ENCODE data around the gene LMBRD2.

The LMBRD2 gene

DNA sequence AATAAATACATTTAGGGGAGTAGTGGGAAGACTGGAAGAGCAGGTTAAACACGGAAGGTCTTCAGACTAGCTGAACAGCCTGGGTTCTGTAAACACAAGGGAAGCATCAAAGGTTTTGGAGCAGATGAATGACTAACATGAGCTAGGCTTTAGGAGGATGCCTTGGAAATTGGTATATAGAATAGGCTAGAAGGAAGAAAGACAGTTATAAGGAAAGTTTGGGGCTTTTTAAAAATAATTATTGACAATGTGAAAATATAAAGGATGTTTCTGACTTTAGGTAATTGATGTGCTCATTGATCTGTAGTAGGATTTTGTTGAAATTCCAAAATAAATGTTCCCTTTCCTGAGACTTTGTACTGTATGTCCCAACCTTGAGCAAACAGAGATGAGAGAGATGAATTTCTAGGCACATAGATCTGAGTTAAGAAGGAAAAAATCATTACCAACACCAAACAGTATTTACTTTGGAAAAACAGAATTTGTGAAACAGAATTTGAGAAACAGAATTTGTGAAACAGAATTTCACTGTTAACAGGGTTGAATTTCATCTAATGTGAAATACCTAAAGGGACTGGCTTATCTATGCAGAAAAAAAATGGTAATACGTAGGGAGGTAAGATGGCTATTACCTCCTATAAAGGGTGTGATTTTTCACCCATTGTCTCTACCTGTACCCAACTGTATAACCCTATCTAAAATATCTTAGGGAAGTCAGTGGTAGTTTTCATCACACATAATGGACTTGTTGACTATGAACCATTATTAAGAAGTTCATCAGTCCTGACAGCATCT lies 29.1 kb upstream of the LMBRD2 start:
- TF ChIP-seq, protein P1, sequence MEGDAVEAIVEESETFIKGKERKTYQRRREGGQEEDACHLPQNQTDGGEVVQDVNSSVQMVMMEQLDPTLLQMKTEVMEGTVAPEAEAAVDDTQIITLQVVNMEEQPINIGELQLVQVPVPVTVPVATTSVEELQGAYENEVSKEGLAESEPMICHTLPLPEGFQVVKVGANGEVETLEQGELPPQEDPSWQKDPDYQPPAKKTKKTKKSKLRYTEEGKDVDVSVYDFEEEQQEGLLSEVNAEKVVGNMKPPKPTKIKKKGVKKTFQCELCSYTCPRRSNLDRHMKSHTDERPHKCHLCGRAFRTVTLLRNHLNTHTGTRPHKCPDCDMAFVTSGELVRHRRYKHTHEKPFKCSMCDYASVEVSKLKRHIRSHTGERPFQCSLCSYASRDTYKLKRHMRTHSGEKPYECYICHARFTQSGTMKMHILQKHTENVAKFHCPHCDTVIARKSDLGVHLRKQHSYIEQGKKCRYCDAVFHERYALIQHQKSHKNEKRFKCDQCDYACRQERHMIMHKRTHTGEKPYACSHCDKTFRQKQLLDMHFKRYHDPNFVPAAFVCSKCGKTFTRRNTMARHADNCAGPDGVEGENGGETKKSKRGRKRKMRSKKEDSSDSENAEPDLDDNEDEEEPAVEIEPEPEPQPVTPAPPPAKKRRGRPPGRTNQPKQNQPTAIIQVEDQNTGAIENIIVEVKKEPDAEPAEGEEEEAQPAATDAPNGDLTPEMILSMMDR (IDR thresholded peaks at IDR 0.05; ENCODE audit: low read depth, low read length) = no peak
- DNase-seq (ENCODE audit: extremely low read depth, low read depth) = no peak

DNA sequence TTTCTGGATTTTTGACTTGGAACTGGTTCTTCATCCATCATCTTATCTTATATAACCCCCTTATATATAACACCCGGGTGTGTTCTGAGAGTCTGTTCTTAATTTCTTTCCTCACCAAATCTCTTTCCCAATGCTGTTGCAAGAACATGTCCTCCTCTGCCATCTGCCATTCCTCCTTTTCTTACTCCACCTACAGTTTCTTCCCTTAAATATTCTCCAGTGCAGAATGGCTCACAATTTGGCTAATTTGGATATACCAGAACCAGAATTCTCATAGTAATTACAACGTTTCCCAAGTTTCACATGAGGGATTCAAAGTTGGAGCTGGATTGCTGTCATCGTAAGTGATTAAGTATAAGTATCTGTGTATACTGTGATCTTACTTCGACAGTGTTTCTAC lies 28.3 kb upstream of the LMBRD2 start:
- DNase-seq (ENCODE audit: extremely low read depth, low read depth) = no peak
- TF ChIP-seq, protein P1 (IDR thresholded peaks at IDR 0.05; ENCODE audit: low read depth, low read length) = no peak

DNA sequence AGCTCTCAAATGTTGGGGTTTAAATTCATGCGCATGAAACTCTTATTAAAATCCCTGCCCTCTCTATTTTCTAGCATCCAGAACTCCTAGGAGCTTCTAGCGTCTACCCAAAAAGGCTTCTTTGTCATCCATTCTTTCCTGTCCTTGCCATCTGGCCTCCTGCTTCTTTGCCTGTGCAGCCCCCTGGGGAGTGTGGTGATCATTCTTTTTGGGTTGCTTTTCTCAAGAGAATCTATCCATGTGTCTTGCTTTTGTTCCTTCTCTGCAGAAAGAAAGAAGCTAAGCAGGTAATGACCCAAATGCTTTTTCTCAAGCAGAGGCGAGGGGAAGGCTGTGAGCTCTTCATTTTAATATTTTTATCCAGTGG lies 26.8 kb upstream of the LMBRD2 start:
- DNase-seq (ENCODE audit: extremely low read depth, low read depth) = no peak
- TF ChIP-seq, protein P1 (IDR thresholded peaks at IDR 0.05; ENCODE audit: low read depth, low read length) = no peak

DNA sequence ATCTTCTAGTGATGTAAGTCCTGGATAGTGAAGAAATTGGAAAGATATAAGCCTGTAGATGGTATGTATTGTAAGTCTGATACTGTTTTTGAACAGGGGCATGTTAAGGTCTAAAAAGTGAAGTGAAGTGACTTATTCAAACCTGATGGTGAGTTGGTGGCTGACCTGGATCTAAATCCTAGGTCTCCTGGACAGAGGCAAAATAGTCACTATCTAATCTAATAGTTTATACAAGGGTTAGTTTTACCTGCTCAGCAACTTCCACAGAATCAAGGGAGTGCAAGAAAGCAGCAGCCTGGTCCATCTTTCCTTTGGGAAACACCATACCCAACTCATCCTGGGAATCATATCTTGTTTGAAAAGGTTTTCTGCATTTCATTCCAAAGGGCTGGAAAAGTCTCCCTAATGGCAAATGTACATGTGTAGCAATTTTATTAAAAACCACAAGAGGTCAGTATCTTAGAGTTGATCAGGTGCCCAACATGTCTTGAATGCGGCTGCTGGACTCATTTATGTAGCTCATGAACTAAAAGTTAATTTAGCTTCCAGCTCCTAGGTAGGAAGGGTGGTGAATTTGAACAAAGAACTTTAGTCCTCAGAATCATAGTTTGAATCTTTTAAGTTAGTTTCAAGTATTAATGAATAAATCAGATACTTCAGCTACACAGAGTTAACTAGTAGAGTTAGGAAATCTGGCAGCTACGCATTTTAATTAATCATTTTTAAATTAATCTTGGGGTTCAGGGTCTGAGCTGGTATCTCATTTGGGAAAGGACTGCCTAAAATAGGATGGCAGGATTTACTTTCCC lies 26.2 kb upstream of the LMBRD2 start:
- peak; percentile 24 for DNase-seq (ENCODE audit: extremely low read depth, low read depth)
- TF ChIP-seq, protein P1 (IDR thresholded peaks at IDR 0.05; ENCODE audit: low read depth, low read length) = peak; percentile 52

DNA sequence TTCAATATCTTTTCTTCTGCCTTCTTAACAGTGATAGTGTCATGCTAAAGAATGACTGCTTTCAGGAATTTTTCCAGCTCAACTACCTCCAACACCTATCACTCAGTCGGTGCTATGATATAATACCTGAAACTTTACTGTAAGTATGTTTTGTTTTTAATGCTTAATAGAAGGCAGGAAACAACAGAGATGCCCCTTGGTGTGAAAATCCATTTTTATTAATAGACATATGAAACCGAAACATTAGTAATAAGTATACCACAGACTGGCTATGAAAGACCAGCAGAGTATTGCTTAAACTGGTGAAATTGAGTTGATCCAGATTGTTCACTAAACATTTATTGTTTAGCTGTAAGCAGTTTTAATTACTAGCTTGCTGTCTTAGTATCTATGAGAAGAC lies 25.5 kb upstream of the LMBRD2 start:
- TF ChIP-seq, protein P1 (IDR thresholded peaks at IDR 0.05; ENCODE audit: low read depth, low read length) = no peak
- DNase-seq (ENCODE audit: extremely low read depth, low read depth) = no peak

DNA sequence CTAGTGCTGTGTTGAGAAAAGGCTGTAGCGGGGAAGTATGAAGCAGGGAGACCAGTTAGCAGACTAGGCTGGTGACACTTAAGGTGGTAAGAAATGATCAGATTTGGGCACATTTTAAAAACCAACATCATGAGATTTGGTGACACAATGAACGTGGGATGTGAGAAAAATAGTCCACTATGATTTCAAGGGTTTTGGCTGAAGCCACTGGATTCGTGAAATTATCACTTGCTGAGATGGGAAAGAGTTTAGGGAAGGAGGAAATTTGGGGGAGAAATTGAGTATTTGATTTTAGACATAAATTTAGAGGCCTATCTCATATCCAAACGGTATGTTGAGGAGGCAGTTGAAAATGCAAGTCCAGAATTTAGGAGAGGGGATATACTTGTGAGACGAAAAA lies 23.4 kb upstream of the LMBRD2 start:
- TF ChIP-seq, protein P1 (IDR thresholded peaks at IDR 0.05; ENCODE audit: low read depth, low read length) = no peak
- no peak for DNase-seq (ENCODE audit: extremely low read depth, low read depth)

DNA sequence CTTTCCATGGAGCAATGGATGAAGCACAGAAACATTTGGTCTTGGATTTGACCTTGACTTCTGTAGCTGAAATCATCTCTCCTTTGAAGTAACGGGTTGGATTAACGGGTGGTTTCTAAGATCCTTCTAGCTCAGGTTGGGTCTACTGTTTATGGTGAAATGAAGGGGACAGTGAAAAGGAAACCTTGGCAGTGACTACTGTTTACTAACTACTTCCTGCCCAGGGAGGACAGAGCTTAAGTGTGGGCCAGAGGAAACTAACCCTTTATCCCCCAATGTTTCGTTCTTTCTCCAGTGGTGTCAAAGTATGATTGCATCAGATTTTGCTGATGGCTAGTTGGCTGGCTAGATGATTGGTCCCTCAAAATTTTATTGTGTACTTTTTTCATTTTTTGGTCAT lies 22.4 kb upstream of the LMBRD2 start:
- DNase-seq (ENCODE audit: extremely low read depth, low read depth) = no peak

More for the DNA sequence above, 22.4 kb upstream of the LMBRD2 start:
- TF ChIP-seq, protein P1 (IDR thresholded peaks at IDR 0.05; ENCODE audit: low read depth, low read length) = no peak
